ENCODE data around the gene TAF4.

GRCh38 chr20:61933481-61933950 lies 132.2 kb downstream of the TAF4 start:
- TF ChIP-seq ZNF274 (IDR thresholded peaks at IDR 0.05; ENCODE audit: low read depth, low read length) (no peak), SUZ12 (IDR thresholded peaks at IDR 0.05; ENCODE audit: extremely low read depth, insufficient read depth, insufficient read length) (no peak)

Measured in NT2/D1 (cell line).